GM19025 (cell line): ENCODE measurements around the gene UBN1.

Experiments
- ATAC-seq: cut with Tn5 transposase; IDR thresholded peaks from one replicate; pipeline ENCODE4 v1.9.1; 2021; ENCODE audit warnings: mild to moderate bottlenecking, low read depth, moderate library complexity; ENCODE audit not compliant: unreplicated experiment

UBN1 gene

DNA sequence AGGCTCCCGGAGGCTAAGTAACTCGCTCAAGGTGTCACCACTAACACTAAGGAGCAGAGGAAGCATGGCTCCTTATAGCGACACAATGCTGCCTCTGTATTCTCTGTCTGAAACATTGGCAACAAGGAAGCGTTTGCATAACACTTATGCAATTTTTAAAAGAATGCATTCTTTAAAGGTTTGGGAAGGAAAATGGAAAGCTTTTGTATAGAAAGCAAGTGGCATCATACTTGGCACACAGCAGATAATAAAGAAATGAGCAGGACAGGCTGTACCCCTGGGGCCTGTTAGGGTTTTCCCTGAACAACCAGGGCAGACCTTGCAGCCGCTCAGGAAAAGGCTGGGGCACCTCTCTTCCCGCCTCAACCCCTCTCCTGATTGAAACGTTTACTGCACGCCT is 52.8 kb downstream of the UBN1 start:
- no peak for ATAC-seq

DNA sequence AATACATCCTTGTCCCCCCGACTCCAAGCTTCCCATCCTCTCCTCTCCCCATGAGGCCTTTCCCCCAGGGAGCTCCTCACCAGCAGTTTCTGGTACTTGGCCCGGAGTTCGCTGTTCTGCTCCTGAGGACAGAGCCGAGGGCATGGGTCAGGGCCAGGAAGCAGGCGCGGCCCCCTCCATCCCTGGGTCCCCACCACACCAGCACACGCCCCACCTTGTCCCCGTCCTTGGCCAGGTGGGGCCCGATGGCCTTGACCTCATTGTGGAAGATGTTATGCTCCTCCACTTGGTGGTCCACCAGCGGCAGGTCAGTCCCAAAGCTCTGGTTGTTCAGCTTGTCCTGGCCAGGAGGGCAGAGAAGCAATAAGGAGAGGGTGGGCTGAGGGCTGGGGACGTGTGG is 53.5 kb downstream of the UBN1 start:
- ATAC-seq = no peak

DNA sequence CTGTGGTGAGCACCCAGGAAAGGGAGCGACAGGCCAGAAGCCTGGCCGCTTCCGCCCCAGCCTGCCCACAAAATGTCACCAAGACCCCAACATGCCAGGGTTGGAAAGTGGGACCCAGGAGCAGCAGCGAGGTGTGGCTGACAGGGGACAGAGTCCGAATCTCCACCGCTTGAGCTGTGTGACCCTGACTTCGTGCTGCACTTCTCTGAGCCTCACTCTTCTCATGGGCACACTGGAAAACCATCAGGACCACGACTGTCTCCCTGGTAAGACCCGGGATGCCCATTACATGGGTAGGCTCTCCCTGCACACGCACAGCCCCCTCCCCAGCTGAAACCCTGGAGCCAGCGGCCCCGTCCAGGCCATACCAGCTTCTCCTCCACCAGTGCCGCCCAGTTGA is 54.8 kb downstream of the UBN1 start:
- ATAC-seq = no peak

DNA sequence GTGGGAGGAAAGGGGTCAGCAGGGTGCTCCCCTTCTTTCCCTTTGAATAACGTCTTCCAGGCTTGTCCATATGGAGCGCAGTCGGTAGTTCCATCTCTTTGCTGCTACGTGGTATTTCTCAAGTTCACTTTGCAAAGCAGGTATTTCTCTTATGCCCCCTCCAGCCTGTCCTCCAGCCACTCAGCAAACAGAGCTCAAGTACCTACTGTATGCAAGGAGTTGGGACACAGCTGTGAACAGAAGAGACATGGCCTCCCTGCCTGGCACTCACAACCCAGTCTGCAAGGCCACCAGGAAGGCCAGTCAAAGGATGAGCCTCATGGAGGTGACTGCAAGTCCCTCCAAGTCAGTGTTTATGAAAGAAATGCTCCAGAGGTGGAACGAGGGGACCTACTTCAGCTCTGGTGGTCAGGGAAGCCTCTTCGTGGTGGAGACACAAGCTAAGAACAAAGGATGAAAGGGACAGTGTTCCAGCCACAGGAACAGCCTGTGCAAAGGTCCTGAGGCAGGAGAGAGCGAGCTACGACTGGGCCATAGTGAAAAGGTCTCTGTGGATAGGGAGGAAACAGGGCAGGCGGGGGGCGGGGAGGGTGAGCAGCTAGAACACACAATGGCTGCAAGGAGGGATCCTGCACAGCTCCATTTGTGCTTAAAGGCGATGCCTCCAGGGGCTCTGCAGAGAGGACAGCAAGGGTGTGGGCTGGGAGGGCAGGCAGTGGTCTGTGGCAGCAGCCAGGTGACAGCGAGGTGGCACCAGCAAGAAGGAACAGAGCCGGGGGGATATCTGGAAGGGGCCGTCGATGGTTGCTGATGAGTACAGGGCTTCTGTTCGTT is 57.0 kb downstream of the UBN1 start:
- ATAC-seq = no peak

DNA sequence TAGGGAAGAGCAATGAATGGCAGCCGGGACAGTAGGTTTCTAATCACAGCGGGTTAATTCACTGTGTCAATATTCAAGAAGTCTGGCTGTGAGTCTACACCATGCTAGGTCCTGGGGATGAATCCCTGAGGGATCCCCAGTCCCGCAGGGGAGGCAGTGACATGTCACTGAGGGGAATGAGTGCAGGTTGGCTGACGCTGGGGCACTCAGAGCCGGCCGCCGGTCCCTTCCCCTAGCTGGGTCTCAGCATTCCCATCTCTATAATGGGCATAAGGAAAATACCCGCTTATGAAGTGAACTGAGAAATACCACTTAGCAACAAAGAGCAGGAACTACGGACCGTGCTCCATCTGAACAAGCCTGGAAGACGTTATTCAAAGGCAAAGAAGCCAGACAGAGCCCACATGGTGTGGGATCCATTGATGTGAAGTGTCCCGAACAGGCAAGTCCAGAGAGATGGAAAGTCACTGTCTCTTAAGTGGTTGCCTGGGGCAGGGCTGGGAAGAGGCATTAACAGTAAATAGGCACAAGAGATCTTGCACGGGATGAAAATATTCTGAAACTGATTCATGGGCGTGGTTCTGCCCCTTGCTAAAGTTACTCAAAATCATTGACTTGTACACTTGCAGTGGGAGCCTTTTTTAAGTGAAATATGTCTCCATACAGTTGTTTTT is 57.8 kb downstream of the UBN1 start:
- no peak for ATAC-seq

DNA sequence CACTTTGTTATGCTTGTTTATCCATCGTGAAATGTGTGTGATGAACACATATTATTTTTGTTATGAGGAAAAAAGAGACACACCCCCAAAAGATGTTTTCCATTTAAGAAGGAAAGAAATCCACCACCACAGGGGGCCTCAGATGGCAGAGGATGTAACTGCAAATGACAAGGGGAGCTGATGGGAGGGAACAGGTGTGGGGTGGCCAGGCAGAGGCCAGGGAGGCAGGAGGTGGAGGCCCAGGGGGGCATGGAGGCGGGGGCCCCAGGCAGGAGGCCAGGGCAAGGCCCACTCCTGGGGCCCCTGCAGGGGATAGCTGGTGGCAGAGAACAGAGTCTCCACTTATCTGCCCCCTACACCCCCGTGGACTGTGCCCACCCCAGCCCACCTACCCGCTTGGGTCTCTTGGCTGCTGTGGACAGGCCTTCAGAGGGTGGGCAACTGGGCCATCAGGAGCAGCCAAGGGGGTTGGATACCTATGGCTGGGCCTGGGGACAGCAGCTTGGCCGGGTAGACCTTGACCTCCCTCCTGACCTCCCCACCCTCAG is 61.6 kb downstream of the UBN1 start:
- no peak for ATAC-seq

DNA sequence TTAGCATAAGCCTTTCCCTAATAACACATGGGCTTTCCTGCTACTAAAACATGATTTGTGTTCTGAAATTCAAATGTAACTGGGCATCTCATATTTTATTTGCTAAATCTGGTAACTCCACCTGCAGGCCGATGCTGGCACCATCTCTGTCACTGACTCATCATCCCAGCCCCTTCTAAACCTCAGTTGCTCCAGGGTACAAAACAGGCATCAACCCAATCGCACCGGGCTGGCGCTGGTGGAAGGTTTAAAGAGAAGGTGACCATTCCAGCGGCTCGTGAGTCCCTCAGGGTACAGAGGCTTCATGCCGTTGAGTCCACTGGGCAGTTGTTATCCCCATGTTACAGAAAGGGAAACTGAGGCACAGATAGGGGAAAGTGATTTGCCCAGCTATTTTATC is 62.5 kb downstream of the UBN1 start:
- no peak for ATAC-seq

DNA sequence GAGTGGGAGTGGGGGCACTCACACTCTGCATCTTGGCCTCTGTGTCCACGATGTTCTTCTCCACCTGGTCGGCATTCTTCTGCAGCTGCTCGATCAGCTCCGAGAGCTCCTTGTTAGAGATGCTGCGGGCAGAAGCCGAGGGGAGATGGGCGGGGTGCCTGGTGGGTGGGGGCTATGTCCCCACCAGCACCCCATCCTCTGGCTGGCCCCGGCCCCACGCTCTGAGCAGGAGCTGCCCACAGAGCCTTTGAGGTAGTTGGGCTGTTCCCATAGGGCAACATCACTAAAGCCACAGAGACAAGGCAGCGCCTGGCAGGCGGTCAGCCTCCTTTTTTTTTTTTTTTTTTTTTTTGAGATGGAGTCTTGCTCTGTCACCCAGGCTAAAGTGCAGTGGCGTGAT is 63.5 kb downstream of the UBN1 start:
- ATAC-seq = no peak

DNA sequence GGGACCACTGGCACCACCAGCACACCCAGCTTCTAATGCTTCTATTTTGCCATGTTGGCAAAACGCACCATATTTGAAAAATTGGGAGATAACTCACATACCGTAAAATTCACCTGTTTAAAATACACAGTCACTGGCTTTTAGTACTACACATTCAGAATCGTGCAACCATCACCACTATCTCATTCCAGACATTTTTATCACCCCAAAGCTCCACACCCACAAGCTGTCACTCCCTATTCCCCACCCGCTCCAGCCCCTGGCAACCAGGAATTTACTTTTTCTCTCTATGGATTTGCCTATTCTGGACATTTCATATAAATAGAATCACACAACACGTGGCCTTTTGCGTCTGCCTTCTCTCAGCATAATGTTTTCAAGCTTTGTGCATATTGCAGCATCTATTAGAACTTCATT is 64.7 kb downstream of the UBN1 start:
- ATAC-seq = no peak

DNA sequence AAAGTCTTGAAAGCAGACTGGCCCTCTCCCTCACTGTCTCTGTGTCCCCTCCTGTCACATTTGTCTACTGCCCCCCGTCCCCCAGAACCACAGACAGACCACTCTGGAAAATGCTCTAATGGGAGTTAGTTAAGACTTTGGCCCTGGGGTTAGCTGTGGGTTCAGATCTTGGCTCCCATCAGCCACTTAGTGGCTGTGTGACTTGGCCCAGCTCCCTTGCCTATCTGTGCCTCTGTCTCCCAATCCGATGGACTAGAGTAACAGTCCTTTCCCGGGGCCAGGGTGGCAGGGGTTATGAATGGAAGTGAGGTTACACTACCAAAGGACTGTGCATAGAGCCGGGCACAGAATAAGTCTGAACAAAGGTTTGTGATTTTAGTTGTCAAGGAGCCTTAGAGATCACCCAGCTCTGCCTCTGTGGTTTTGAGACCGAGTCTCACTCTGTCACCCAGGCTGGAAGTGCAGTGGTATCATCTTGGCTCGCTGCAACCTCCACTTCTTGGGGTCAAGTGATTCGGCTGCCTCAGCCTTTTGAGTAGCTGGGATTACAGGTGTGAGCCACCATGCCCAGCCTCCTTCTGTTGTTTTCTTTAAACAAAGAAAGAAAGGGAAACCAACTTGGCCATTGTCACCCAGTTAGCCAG is 66.0 kb downstream of the UBN1 start:
- no peak for ATAC-seq

DNA sequence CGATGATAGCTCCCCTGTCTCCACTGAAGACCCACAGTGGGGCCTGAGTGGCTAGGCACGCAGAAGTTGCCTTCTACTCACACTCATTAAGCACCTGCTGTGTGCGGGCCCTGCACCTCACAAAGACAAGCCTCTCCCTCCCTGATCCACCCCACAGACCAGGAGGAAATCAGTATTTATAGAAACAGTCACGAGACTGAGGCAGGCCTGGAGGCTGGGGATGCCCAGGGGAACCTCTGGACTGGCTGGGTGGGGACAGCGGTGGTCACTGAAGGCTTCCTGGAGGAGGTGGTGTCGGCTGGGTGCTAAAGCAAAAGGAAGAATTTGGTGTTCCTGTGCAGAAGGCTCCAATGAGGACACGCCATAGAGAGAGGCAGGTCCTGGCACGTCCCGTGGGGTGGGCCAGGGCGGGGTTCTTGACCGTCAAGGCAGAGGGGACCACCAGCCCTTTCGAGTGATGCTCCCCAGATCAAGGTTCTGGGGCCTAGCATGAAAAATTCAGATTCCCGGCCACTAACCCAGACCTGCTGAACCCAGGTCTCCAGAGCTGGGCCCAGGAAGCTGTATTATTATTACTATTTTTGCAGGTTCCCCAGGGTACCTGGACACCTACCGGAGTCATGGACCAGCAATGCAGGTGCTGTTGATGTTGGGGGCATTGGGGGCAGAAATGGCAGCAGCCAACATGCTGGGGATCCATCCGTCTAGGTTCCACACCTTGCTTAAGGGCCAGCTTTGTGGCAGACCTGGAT is 66.7 kb downstream of the UBN1 start:
- no peak for ATAC-seq

DNA sequence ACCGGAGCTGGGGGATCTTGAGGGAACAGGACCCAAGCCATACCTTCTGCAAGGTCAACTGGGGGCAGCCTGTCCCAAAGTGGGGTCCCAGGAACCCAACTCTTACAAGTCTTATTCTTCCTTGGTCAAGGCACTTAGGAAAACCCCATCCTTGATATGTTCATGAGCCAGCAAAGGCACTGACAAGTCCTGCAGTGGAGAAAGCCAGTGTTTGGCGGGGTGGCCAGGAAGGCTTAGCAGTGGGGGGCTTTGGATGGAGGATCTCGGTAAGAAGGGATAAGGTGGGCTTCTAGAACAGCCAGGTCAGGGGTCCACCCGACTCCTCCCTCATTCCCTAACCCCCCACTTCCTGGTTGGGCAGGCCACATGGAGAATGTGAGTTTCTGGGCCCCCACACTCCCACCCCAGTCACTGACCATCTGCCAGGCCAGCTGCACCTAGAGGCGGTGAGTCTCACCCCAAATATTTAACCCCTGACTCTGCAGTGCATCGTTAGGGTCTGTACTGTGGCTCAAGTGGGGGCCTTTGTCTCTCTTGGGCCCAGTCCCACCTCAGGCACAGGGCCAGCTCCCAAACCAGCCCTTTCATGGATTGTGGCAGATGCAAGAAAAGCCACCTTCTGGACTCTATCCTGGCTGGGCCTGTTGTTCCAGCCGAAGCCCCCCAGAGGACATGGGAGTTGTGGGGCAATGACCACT is 67.4 kb downstream of the UBN1 start:
- ATAC-seq = no peak

DNA sequence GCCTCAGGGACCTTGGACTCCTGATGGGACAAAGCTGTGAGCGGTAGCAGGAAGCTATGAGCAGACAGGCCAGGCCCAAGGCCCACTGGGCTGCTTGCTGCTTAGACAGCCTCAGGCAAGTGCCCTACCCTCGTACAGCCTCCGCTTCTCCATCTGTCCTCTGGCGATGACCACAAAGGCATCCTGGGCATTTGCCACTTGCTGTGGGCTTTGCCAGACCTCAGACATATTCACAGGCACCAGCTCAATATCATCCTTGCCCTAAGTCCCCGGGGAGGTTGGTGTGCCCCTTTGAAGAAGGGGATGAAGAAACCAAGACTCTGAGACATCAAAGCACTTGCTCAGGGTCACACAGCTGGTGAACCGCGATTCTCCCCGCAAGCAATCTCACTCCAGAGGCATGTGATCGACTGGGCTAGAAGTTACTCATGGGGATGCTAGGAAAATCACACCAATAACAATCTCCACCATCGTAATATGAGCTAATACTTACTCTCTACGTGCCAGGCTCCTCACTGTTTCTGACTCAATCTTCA is 68.0 kb downstream of the UBN1 start:
- no peak for ATAC-seq

DNA sequence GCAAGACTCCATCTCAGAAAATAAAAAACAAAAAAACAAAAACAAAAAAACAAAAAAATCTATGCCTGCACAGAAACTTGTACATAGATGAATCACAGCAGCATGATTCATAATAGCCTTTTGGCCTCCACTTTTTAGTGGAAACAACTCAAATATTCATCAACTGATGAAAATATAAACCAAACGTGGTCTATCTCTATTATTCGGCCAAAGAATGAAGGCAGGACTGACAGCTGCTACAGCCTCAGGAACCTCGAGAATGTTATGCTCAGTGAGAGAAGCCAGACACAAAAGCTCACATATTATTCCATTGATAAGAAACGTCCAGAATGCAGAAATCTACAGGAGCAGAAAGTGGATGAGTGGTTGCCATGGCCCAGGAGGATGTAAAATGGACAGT is 69.8 kb downstream of the UBN1 start:
- no peak for ATAC-seq

DNA sequence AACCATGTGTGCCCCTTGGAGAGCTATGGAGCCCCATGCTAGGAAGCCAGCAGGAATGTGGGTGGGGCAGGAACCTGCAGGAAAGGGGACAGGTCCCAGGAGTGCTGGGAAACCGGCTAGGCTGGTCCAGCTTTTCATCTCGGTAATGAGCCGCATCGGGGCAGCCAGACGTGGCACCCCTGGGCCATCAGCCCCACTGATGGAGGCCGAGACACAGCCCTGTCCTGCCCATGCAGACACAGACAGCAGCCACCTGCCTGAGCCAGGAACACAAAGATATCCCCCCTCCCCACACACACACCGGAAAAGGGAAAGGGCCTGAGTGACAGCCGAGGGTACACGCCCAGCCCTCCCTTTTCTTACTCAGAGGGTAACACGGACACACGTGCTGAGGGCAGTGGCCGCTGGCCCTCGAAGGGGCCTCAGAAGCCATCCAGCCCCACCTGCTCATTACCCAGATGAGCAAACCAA is 71.5 kb downstream of the UBN1 start:
- ATAC-seq = no peak

DNA sequence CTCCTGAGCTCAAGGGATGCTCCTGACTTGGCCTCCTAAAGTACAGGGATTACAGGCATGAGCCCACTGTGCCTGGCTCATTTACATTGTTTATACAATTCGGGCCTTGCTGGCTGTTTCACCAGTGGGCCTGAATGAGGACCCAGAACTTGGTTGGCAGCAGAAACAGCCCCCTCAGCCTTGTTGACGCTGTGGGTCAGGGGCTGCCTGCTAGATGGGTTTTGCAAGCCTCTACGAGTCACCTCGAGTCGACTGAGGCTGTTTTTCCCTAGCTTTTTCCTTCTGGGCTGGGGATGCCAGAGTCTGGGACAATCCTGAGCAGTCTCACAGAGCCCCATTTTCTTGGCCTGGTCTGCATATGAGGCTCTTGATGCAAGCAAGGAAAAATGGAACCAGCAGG is 73.5 kb downstream of the UBN1 start:
- ATAC-seq = no peak

DNA sequence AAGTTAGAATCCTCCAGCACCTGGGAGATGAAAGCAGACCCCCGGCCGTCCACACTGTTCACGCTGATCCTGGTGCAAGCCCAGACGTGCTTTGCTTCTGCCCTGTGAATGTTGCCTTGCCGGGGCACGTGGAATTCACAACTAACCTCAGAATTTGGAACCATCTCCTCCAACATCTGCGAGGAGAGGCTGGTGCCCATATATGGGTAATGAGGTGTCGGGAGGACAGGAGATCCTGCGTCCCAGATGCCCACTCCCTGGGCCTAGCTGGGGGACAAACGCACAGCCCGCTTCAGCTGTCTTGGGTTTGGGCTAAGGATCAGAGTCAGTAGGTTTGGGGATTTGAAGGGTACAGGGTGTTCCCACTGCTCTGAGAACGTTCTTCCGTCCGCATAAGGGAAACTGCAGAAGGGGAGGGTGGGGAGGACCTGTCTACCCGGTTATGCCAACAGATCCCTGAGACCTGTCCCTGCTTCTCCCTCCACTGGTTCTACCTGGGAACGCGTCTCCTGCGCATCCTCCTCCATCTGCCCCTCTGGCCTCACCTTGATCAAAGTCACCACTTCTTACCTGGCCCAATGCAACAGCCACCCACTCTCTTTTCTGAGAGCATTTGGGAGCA is 75.6 kb downstream of the UBN1 start:
- ATAC-seq = no peak

DNA sequence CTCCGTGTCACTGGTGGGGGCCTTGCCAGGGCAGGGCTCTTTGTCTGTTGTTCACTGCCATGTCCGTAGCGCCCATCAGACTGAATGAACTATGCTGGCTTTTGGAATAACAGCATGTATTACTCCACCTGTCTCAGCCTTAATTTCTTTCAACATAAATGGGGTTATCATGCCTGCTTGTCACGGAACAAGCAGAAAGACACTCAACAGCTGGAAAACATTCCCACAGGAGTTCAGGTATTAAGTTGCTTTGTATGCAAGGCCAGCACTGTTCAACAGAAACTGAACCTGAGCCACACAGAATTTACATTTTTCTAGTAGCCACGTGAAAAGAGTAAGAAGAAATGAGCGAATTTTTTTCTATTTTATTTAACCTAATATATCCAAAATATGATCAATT is 76.6 kb downstream of the UBN1 start:
- no peak for ATAC-seq

DNA sequence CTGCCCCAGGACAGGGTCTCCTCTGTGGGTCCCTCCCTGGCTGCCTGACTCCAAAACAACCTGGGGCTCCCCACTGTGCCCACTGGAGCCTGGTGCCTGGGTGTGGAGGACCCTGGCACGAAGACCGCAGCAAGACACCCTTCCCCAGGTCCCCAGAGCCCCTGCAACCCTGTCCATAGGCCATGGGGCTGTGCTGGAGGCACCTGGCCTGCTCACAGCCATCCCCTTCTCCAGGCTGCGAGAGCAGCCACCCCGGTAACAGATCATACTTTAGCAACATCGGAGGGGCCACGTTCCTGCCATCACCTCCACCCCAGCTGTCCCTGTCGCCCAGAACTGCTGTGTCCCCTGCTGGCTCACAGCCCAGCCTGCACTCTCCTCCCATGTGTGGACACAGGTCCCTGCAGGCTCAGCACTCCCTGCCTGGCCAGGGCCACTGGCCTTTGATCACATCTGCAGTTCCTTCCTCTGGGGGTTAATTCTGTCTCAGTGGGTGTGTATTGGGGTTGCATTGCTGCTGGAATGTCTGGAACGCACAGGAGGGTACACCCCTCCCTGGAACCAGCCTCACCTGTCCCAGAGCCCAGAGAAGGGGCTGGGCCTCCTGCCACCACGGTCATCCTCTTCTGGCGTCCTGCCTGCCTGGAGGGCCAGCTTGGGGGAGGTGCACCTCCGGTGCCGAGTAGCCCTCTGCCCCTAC is 77.5 kb downstream of the UBN1 start:
- ATAC-seq = no peak
